ENCODE results near the gene KCNF1.
A peak's percentile ranks its signal among the peaks of the same experiment; 100 is the strongest.

The KCNF1 gene

DNA sequence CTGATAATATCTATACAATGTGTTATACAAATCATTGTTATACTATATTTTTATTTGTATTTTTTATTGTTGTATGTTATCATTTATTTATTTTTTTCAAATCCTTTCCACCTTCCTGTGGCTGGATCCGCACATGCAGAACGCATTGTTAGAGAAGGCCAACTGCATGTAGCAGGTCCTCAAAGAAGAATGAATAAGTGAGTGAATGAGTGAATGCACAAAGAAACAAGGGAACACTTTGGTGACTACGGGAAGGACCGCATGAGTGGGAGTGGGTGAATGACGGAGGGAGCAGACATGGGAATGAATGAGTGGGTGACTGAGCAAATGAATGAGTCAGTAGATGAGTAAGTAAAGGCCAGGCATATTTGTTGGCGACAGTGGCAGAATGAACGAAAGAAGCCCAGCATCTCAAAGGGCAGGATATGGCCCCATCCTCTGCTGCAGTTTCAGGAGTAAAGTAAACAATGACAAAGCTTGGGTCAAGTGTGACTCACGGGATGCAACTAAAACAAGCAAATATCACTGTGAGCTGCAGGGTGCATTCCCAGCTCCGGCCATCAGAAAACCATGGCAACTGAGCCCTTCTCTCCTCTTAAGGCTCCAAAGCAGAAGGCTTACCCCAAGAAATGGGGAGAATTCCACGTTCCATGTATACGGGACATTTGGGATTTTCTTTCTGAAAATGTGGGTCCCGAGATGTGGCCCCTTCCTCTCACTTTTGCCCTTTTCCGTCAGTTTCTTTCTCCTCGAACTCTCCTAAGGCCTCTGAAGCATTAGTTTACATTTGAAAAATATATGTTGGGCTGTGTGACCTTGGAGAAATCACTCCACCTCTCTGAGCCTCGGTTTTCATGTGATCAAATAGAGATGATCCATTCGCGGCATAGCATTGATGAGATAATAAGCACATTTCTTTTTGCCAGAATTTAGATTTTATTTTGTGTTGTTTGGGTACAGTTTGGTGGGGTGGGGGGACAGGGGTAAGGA, 24.5 kb downstream of the KCNF1 start:
- Histone ChIP-seq H3K9ac (ENCODE audit: low read length) (no peak overlapping the region), H2AFZ (ENCODE audit: low read length) (no peak overlapping the region), H3K36me3 (replicated peaks; ENCODE audit: insufficient read depth, low read length) (no peaks in the 10 kb centered on the region), H3K27ac (ENCODE audit: low read length) (no peak overlapping the region), H4K20me1 (ENCODE audit: insufficient read depth, low read length) (no peaks in the 10 kb centered on the region), H3K9me3 (replicated peaks; ENCODE audit: insufficient read depth, low read length) (0 out of 2 replicates have a peak, but pooled peaks cover 4% of the 10 kb centered on the region), H3K9me2 (replicated peaks; ENCODE audit: insufficient read depth, low read length) (no peaks in the 10 kb centered on the region), H3K4me3 (ENCODE audit: low read length) (no peak overlapping the region), H3K4me2 (ENCODE audit: low read depth, low read length) (peak overlapping the region; percentile 21; the same call in 1 of the 2 replicates), H3F3A (ENCODE audit: insufficient read depth, low read length) (no peaks in the 10 kb centered on the region), H3K79me2 (ENCODE audit: low read length) (no peaks in the 10 kb centered on the region), H3K27me3 (replicated peaks; ENCODE audit: insufficient read depth, low read length) (peaks cover 4% of the 10 kb centered on the region; the same call in 1 of the 2 replicates), H3K4me1 (ENCODE audit: low read length) (peaks cover 14% of the 10 kb centered on the region)
- TF ChIP-seq EZH2phosphoT487 (IDR thresholded peaks at IDR 0.05; ENCODE audit: low read length) (no peak), EZH2 (optimal IDR thresholded peaks at IDR 0.05; ENCODE audit: low read depth, low read length) (no peak), CTCF (IDR thresholded peaks at IDR 0.05; ENCODE audit: low read length) (no peak)
- DNase-seq = peak; percentile 59

- TF ChIP-seq CTCF (IDR thresholded peaks at IDR 0.05; ENCODE audit: low read length) = no peak
- no peak for TF ChIP-seq EZH2 (optimal IDR thresholded peaks at IDR 0.05; ENCODE audit: low read depth, low read length)
- TF ChIP-seq EZH2phosphoT487 (IDR thresholded peaks at IDR 0.05; ENCODE audit: low read length) = no peak
- Histone ChIP-seq H3K79me2 (ENCODE audit: low read length) (no peaks in the 10 kb centered on the region), H3K36me3 (replicated peaks; ENCODE audit: insufficient read depth, low read length) (no peaks in the 10 kb centered on the region), H3K4me2 (ENCODE audit: low read depth, low read length) (no peak overlapping the region), H3K9me2 (replicated peaks; ENCODE audit: insufficient read depth, low read length) (no peaks in the 10 kb centered on the region), H3K9me3 (replicated peaks; ENCODE audit: insufficient read depth, low read length) (0 out of 2 replicates have a peak, but pooled peaks cover 4% of the 10 kb centered on the region), H3F3A (ENCODE audit: insufficient read depth, low read length) (no peaks in the 10 kb centered on the region), H2AFZ (ENCODE audit: low read length) (no peak overlapping the region), H3K27ac (ENCODE audit: low read length) (no peak overlapping the region), H3K9ac (ENCODE audit: low read length) (no peak overlapping the region), H3K4me3 (ENCODE audit: low read length) (no peak overlapping the region), H3K27me3 (replicated peaks; ENCODE audit: insufficient read depth, low read length) (peaks cover 20% of the 10 kb centered on the region; the same call in 1 of the 2 replicates), H4K20me1 (ENCODE audit: insufficient read depth, low read length) (no peaks in the 10 kb centered on the region), H3K4me1 (ENCODE audit: low read length) (peaks cover 14% of the 10 kb centered on the region)
- no peak for DNase-seq
These were observed 27.3 kb downstream of the KCNF1 start for GRCh38 chr2:10939058-10939457.

DNA sequence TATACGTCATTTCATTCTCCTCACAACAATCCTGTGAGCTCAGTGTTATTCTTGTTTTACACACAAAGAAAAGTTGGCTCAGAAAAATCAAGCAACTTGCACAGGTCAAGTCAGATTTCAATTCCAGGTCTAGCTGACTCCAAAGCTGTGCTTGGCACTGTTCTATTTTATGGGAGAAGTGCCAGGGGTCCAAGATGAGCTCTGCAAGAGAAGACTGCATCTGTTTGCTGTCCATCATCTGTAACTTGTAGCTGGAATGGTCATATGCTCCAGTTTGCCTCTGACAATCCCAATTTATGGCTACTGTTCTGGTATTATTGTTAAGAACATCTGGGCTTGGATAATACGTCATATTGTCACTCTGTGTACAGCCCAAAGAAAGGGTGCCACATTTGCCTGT, 28.9 kb downstream of the KCNF1 start:
- H3K36me3 ChIP-seq (replicated peaks; ENCODE audit: insufficient read depth, low read length) = no peaks in the 10 kb centered on the region
- H3F3A ChIP-seq (ENCODE audit: insufficient read depth, low read length) = no peaks in the 10 kb centered on the region

More for the DNA sequence above, 28.9 kb downstream of the KCNF1 start:
- H3K9me2 ChIP-seq (replicated peaks; ENCODE audit: insufficient read depth, low read length) = no peaks in the 10 kb centered on the region
- H3K4me1 ChIP-seq (ENCODE audit: low read length) = peaks cover 14% of the 10 kb centered on the region
- no peak for DNase-seq
- H3K27me3 ChIP-seq (replicated peaks; ENCODE audit: insufficient read depth, low read length) = peaks cover 20% of the 10 kb centered on the region; the same call in 1 of the 2 replicates
- no peak overlapping the region for H3K4me3 ChIP-seq (ENCODE audit: low read length)
- no peaks in the 10 kb centered on the region for H3K79me2 ChIP-seq (ENCODE audit: low read length)
- H2AFZ ChIP-seq (ENCODE audit: low read length) = no peak overlapping the region
- 0 out of 2 replicates have a peak, but pooled peaks cover 4% of the 10 kb centered on the region for H3K9me3 ChIP-seq (replicated peaks; ENCODE audit: insufficient read depth, low read length)
- H3K9ac ChIP-seq (ENCODE audit: low read length) = no peak overlapping the region
- no peaks in the 10 kb centered on the region for H4K20me1 ChIP-seq (ENCODE audit: insufficient read depth, low read length)
- H3K4me2 ChIP-seq (ENCODE audit: low read depth, low read length) = no peak overlapping the region
- H3K27ac ChIP-seq (ENCODE audit: low read length) = no peak overlapping the region
- TF ChIP-seq EZH2 (optimal IDR thresholded peaks at IDR 0.05; ENCODE audit: low read depth, low read length) (no peak), EZH2phosphoT487 (IDR thresholded peaks at IDR 0.05; ENCODE audit: low read length) (no peak), CTCF (IDR thresholded peaks at IDR 0.05; ENCODE audit: low read length) (no peak)
